HFF-Myc (cell line): ENCODE results near the gene TOR1A.

Experiments
- DNase-seq: peaks from one replicate; pipeline ENCODE4 v3.0.0-alpha.2; 2011; ENCODE audit warnings: low read depth; ENCODE audit errors: extremely low read depth
- H3K4me3 ChIP-seq: replicated peaks from 2 replicates; pipeline ENCODE4 v1.5.1; 2011; ENCODE audit warnings: low read depth, mild to moderate bottlenecking, control low read depth, low read length
- CTCF ChIP-seq: IDR thresholded peaks from 2 replicates; pipeline ENCODE4 v1.5.1; 2012; ENCODE audit warnings: mild to moderate bottlenecking, low read depth, low read length, control low read depth; ENCODE audit errors: missing control alignments

TOR1A gene

GRCh38 chr9:129851821-129852220, 27.9 kb upstream of the TOR1A start:
- DNase-seq = no peak
- H3K4me3 ChIP-seq = no peak overlapping the region
- no peak for TF ChIP-seq CTCF

- H3K4me3 ChIP-seq = no peak overlapping the region
- TF ChIP-seq CTCF = no peak
- DNase-seq = no peak
These were observed 27.1 kb upstream of the TOR1A start for GRCh38 chr9:129850821-129851550.

DNA sequence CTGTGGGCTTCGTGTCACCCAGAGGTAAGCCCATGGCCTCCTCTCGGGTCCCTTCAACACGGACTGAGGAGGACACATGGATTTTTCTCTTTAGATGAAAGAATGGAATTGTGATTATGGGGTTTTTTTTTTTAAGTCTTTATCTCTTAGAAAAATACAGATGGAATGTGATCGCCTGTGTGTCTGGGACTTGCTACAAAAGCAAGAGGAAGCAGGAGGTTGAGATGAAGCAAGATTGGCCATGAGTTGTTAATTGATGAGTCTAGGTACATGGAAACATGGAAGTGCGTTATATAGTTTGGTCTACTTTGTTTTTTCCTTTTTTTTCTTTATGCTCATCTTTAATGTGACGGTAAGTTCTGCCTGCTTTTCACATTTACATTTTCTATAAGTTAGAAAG, 26.0 kb upstream of the TOR1A start:
- no peak overlapping the region for H3K4me3 ChIP-seq
- no peak for TF ChIP-seq CTCF
- DNase-seq = no peak

GRCh38 chr9:129848712-129849441, 24.9 kb upstream of the TOR1A start:
- DNase-seq = no peak
- TF ChIP-seq CTCF = no peak

GRCh38 chr9:129845373-129845772, 21.4 kb upstream of the TOR1A start:
- H3K4me3 ChIP-seq = no peak overlapping the region
- no peak for DNase-seq
- TF ChIP-seq CTCF = no peak

More at GRCh38 chr9:129848712-129849441, 24.9 kb upstream of the TOR1A start:
- no peak overlapping the region for H3K4me3 ChIP-seq

DNA sequence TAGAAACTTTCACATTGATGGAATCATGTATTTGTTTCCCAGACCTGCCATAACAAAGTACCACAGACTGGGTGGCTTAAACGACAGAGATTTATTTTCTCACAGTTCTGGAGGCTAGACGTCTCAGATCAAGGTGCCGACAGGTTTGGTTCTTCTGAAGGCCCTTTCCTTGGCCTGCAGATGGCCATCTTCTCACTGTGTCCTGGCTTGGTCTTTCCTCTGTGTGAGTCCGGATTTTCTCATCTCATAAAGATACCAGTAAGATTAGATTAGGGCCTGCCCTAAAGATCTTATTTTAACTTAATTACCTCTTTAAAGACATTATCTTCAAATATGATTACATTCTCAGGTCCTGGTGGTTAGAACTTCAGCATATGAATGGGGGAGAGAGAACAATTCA, 17.1 kb upstream of the TOR1A start:
- DNase-seq = no peak
- no peak for TF ChIP-seq CTCF
- H3K4me3 ChIP-seq = no peak overlapping the region
